Fibroblast of skin of back (primary cell): Measurements from ENCODE around the gene SLC38A5.

Experiments used
- DNase-seq: peaks from one replicate; pipeline ENCODE4 v3.0.0-alpha.2; 2013

The SLC38A5 gene

DNA sequence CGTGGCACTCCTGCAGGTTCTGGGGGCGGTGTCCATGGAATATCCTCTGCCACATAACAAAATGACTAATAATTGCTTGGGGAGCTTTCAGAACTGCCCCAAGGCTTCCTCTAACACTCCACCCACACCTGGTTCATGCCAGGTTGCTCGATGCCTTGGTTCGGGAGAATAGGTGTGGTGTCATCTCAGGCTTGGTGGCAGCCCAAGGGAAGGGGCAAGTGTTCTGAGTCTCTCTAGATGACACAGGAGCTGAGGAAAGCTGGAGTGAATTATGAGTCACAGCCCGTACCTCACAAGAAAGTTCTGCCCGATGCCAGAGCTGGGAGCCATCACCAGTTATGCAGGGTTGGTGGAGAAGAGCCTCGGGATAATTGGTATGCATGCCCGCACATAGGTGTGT is 20.6 kb upstream of the SLC38A5 start:
- peak; percentile 45 for DNase-seq

DNA sequence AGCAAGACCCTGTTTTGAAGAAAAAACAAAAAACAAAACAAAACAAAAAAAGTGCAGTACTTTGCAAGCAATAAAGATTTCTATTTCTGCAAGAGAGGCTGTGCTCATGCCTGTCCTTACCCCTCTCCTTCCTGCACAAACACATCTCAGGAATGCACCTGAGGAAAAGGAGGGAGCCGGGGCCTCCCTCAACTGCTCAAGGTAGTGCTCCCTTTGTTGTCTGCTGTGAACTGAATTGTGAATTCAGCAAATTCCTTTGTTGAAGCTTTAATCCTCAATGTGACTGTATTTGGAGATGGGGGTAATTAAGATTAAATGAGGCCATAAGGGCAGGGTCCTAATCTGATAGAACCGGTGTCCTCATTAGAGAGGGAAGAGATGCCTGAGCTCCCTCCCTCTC is 19.8 kb upstream of the SLC38A5 start:
- DNase-seq, result no peak

DNA sequence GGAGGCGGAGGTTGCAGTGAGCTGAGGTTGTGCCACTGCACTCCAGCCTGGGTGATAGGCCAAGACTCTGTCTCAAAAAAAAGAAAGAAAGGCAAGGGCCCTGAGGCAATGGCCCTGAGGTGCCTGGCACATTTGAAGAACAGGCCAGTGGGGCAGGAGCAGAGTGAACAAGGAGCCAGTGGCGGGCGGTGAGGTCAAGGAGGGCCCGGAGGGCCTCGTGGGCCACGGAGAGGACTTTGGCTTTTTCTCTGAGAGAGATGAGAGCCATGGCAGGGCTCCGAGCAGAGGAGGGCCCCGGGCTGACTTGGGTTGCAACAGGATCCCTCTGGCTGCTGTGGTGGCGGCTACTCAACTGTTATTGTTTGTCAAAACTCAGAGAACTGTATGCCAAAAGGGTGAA is 19.2 kb upstream of the SLC38A5 start:
- DNase-seq, result no peak

DNA sequence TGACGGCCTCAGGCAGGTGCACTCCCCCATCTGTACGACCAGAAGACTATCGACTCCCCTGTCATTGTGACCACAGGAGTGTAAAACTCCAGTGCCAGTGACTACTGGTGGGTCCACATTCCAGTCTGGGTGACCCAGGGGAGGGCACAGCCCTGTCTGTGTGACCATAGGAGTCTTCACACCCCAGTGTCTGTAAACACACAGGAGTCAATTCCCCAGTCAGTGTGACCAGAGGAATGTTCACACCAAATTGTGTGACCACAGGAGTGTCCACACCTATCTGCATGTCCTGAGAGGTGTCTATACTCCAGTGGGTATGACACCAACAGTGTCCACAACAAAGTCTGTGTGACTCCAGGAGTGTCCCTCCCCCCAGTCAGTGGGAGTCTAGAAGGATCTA is 18.0 kb upstream of the SLC38A5 start:
- no peak for DNase-seq

DNA sequence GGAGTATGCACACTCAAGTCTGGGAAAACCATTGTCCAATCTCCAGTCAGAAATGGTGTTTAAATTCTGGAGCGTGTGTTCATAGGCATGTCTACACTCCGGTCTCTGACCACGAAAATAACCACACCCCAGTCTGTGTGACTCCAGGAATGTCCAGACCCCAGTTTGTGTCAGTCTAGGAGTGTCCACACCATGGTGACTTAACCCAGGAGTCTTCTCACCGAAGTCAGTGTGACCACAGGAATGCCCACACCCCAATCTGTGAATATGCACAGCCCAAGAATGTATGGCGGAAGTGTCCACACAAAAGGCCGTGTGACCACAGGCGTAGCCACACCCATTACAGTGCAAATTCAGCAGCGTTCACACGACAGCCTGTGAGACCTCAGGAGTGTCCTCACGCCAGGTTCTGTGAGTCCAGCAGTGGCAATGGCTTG is 17.3 kb upstream of the SLC38A5 start:
- DNase-seq, result peak; percentile 98

DNA sequence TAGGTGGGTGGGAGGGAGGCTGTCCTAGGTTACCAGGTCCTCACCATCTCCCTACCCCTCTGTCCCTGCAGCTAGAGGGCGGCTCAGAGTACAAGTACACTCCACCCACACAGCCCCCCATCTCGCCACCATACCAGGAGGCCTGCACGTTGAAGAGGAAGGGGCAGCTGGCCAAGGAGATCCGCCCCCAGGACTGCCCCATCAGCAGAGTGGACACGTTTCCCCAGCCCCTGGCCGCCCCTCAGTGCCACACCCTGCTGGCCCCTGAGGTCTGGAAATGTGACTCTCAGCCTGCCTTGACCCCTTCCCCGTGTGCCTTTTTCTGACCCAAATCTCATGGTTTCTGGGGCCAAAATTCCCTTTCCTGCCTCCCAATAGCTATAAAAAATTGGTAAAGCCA is 12.5 kb upstream of the SLC38A5 start:
- no peak for DNase-seq

DNA sequence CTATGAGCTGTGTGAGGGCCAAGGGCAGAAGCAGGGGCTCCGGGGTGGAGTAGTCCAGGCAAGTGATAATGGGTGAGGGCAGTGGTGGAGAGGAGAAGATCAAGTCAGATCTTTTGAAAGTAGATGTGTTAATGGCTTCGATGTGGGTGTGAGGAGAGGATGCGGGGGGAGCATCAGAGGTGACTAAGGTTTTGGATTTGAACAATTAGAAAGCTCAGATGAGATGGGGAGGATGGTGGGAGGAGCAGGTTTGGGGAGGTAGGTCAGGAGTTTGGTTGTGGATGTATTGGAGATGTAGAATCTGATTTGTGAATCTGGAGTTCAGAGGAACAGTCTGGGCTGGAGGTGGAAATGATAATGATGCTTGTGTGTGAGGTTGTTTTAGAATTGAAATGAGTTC is 10.5 kb upstream of the SLC38A5 start:
- DNase-seq, result no peak

DNA sequence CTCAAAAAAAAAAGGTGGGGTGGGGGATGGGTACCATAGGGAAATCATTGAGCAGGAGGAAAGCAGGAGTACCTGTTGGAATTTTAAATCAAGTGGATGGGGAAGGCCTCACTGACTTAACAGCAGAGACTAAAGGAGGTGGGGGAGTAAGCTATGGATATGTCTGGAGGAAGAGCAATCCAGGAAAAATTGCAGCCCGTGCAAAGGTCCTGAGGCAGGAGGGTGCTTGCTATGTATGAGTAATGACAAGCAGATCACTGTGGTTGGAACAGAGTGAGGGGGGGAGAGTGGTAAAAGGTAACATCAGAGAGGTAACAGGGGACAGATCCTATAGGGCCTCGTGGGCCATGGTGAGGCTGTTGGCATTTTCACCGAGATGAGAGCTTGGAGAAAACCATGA is 10.1 kb upstream of the SLC38A5 start:
- DNase-seq, result no peak

DNA sequence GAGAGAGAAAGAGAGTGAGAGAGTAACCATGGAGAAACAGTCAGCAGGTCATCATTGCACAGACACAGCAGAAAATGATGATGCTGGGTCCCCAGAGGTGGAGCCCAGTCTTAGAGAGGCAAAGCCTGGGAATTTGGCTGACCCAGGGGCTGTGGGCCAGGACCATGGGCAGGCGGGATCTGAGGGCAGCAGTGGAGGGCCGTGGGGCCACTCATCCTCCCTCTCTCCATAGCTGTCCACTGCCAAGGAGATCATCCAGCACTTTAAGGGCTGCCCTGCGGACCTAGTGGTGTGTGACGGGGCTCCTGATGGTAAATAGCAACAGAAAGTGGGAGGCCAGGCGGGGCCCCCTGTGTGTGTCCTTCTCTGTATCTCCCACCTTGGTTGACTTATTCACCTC is 8.7 kb upstream of the SLC38A5 start:
- DNase-seq, result no peak

DNA sequence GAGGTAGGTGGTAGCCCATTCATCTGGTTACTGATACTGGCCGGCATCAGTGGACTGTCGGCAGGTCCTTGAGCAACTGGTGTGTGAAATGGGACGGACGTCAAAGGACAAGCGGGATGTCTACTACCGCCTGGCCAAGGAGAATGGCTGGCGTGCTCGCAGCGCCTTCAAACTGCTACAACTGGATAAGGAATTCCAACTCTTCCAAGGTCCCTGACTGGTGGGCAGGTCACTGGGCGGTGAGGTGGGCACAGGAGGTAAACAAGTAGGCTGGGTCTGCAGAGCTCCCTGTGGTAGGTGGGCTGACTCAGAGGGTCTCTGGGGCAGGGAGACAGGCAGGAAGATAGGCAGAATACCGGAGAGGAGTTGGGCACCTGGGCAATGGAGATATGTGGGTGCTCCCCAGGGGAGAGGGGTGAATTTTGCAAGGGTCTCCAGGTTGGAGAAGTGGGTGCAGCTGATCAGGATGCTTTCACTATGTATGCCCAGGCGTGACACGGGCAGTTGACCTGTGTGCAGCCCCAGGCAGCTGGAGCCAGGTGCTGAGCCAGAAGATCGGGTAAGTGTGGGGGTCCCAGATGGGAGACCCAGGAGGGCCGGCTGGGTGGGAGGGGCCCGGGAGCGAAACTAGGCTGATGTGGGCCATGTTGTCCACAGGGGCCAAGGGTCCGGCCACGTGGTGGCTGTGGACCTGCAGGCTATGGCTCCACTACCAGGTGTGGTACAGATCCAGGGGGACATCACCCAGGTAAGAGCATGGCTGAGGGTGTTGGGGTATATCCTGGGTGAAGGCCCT is 8.1 kb upstream of the SLC38A5 start:
- DNase-seq, result no peak

DNA sequence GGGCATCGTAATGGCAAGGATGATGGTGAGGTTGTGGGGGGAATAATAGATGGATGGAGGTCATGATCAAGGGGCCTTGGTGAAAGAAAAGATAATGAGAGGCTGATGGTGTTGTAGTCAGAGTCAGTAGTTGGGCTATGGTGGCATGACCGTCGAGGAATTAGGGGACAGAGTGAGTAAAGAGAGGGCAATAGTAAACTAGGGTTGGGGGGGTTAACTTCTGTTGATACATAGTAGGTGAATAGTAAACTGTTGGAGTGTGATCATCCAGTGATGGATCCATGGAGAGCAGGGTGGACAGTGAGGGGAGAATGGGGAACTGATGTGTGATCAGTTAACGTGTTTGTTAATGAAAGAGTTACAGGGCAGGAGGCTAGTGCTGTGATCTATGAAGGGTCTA is 6.9 kb upstream of the SLC38A5 start:
- DNase-seq, result no peak

DNA sequence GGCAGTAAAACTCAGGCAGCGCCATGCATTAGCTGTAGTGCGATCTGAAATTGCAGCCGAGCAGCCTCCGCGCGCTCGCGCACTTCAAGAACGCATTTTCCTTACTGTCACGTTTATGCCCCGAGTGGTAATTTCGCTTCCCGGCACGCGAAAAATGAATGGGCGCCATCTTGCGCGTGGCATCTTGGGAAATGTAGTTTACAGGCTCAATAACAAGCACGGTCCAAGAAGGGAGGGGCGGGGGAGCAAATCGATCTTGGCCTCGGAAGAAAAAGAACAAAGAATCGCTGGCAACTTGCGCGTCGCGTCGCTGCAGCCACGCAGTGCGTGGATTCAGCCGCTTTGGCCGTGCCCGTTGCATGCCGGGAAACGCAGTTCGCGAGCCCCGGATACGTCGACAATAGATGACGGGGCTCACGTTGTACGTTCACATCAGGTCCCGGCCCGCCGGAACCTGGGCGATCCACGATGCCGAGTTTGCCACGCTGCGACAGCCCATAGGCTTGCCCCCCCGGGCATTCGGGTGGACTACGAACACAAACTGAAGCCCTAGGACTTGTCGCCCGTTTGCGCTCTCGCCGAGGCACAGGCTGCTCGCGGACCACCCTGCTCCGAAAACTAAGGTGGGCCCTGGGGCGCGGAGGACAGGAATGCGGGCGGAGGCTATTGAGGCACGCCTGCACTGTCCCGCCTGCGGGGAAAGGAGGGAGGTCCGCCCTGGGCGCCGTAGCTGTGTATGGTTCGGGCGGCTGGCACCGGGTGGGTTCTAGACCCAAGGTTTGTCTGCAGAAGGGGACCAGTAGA is 5.9 kb upstream of the SLC38A5 start, which contains the start of gene FTSJ1:
Gene FTSJ1, plus strand, starts transcription at position 426 of the 804 bp plus-strand sequence. CDS start 1,849 bp downstream, outside the sequence.
- peak; percentile 92 for DNase-seq

DNA sequence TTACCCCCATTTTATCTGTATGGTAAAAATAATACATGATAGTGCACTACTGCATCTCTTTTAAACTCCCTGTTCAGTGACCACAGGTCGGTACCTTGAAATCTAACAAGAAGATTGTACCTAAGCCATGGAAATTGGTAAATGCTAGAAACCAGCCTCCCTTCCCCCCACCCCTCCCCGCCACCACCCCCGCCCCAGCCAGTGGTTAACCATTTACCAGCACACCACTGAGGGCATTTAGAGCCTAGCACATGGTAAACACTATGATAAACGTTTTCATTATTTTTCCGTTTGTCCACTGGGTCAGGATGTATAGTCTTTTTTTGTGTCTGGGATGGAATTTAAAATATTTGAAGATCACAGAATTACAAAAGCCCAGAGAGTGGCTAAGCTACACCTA is 5.2 kb upstream of the SLC38A5 start:
- DNase-seq, result no peak

DNA sequence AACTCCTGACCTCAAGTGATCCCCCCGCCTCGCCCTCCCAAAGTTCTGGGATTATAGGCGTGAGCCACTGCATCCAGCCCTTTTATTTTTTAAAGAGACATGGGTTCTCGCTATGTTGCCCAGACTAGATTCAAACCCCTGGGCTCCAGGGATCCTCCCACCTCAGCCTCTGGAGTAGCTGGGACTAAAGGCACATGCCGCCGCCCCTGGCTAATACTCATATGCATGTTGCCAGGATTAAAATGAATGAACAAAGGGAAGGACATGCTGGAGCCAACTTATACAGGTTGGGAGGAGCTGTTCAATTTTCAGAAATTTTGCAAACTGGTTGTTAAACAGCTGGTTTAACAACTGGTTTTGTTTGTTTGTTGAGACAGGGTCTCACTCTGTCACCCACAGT is 4.5 kb upstream of the SLC38A5 start:
- no peak for DNase-seq

DNA sequence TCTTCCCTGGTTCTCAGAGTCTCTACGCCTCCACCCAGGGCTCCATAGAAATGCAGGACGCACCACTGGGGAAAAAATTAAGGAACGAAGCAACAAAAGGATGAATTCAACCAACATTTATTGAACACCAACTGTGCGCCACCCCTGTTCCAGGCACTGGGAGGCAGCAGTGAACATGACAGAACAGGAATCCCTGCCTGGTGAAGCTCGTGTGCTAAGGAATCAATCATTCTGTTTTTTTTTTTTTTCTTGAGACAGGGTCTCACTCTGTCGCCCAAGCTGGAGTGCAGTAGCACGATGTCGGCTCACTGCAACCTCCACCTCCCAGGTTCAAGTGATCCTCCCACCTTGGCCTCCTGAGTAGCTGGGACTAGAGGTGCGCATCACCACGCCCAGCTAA is 4.1 kb upstream of the SLC38A5 start:
- peak; percentile 49 for DNase-seq

DNA sequence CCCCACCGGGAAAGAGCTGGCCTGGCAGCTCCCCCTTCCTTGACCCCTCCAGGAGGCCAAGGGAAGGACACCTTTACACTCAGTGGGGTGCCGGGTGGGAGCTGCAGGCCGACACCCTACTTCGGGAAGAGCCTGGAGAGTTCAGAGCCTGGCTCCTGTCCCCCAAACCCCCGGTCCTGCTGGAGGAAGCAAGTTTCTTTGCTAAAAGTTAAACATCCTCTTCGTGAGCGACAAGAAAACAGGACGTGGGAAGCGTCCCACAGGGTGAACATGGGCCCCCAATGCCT is 3.6 kb upstream of the SLC38A5 start:
- no peak for DNase-seq

DNA sequence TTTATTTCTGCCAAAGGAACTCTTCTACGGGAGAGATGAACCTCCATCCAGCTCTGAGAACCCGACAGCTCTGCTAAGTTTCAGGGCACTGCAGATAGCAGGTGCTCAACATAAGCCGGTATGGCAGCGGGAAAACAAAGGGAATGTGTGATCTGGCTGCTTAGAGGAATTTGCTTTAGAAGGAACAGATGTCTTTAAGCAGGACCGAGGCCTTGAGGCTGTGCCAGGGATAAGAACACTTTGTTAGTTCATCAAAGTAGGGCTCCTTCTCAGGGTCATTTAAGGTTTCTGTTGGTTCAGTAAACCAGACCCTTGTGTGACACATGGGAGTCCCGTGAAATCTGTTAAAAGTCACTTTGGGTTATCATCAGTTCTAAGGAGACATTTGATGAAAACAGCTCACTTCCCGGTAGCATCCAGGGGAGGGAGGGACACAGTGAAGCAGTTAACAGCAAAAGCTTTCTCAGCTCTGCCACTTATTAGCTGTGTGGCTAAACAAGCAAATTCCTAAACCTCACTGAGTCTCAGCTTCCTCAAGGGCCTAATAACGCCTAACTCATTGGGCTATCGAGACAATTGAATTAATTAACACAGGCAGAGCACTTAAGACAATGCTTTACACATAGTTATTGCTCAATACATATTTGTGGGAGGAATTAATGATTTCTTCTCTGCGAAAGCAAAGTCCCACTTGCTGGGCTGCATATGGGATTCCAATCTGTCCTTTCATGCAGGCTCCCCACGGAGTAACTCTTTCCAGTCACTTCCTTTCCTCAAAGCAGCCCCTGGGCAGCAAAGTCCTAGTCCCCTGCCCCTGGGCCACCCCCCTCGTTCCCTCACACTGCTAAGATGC is 3.0 kb upstream of the SLC38A5 start:
- DNase-seq, result peak; percentile 46

DNA sequence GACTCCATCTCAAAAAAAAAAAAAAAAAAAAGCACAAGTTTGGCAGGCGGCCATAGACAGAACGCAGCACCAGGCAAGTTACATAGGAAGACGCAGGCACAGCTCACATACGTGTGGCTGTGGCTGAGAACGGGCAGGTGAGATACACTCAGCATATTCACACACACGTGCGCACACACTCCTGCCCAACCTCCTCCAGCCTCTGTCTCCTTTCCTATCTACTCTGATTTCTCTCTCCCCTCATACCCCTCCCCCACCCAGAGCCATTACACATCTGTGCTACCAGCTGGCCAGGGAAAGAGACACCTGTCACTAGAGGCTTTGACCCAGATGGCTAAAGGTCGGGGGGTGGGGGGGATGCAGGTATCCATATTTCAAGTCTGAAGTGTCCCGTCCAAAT is 2.2 kb upstream of the SLC38A5 start:
- no peak for DNase-seq

DNA sequence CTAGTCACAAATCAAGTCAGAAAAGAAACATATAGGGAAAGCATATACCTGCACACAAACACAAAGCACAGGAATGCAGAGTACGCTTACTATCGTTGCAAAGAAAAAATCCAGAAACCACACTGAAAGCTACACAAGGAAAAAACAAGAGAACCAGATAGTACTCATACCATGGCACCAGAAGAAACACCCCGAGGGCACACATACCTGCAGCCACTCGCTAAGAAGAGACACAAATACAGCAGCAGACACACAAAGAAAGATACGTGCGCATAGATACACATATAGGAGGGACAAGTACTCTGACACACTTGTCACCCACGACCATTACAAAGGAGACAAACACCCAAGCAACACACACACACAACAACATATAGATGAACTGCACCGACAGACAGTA is 1.4 kb upstream of the SLC38A5 start:
- DNase-seq, result no peak

DNA sequence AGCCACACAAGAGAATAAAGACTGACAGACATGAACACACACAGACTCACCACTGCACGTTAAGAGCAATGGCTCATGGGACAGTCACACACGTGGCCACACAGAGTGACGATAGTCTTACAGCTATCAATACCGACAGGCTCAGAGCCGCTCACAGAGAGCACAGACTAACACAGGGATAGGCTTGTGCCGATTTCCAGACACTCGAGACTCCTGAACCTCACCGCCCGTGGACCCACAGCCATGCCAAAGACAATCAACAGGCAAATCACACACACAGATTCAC is 716 bp upstream of the SLC38A5 start:
- DNase-seq, result no peak

DNA sequence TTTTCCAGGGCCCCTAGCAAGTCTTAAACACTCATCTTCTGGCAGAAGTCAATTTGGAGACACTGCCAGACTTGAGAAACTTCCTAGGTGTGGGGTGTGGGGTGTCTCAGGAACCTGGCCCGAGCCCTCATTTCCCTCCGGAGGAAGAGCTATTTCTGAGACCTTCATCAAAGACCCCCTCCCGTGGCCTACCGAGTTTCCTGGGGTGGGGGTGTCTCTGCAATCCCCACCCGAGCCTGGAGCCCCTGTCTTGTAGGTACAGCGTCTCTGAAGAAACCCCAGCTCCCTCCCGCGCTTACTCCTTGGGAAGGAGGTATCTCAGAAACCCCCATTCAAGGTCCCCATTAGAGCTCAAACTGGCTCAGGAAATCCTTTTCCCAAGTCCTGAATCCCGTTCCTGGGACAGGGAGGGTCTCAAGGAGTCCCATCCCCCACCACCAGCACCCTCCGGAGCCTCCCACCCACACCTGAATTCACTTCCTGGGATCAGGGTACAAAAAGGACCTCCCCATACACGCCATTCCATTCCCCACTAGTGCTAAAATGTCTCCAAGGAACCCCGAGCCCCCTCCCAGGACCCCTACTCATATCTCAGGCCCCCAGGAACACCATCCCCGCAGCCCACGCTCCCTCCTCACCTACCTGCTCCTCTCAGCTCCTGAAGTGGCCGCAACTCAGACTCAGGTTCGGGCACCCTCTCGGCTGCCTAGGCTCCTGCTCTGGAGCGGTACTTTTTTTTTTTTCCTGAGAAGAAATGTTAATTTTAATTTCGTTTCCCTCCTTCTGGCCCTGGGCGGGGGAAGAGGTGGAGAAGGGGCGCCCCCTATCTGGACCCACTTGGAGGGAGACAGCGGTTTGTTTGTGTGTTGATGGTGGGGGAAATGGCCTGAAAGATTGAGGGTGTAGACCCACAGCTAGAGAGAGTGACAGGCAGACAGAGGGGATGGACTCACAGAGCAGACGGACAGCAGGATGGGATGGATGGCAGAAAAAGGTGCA is 1.1 kb downstream of the SLC38A5 start:
- no peak for DNase-seq

DNA sequence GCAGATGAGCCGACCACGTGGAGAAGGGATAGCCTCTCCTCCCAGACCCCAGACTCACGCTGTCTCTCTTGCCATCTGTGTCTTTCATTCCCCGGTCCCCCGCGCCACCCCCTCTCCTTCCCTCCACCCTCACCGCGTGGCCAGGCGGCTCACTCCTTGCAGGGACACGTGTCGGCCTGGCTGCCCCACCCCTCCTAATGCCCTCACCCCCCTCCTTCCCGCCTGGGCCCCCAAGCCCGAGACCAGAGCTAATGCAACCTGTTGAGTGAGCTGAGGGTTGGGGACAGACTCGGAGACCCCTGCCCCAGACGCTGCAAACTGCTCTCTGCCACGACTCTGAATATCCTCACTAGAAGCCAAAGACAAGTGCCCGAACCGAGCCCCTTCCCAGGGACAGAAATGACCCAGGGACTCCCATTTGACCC is 1.8 kb downstream of the SLC38A5 start:
- DNase-seq, result peak; percentile 32
